ENCODE measurements around the gene BHLHE41. TPM values are rescaled to one million over a fixed set of nuclear protein-coding genes. Genes with fewer than 3 reads are reported as not detected.

The BHLHE41 gene
- total RNA-seq, 1 experiment from 2014 or later = 7.6 TPM

DNA sequence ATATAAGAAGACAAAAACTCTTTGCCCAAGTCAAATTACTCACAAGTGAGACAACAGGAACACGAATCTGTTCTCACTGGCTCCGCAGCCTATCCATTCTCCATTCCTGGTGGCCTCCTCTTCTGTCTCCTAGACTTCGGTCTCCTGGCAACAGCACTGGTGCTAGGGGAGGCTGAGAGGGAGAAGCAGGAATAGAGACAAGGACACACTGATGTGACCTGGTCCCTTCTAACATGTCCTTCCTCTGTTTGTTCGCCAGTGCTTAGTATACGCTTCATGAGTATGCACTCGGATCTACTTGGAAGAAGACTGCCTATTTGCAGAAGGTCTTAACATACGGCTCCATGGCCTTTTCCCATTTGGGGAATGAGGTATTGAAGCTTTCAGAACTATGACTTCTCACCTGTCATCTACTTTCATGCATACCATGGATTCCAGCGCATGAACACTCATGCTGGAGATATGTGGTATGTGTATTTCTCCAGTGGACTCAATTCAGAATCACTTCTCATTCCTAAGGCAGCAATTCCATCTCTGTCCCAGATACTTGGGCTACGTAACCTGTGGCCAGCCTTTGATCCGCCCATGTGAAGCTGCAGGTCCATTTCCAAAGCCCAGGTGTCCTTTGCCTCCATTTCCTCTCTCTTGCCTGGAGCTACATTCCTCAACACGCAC is 33.9 kb downstream of the BHLHE41 start (continued):
- TF ChIP-seq, protein P1, sequence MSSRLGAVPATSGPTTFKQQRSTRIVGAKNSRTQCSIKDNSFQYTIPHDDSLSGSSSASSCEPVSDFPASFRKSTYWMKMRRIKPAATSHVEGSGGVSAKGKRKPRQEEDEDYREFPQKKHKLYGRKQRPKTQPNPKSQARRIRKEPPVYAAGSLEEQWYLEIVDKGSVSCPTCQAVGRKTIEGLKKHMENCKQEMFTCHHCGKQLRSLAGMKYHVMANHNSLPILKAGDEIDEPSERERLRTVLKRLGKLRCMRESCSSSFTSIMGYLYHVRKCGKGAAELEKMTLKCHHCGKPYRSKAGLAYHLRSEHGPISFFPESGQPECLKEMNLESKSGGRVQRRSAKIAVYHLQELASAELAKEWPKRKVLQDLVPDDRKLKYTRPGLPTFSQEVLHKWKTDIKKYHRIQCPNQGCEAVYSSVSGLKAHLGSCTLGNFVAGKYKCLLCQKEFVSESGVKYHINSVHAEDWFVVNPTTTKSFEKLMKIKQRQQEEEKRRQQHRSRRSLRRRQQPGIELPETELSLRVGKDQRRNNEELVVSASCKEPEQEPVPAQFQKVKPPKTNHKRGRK (CRISPR knock-in tag; IDR thresholded peaks at IDR 0.05; ENCODE audit: borderline replicate concordance) = no peak

DNA sequence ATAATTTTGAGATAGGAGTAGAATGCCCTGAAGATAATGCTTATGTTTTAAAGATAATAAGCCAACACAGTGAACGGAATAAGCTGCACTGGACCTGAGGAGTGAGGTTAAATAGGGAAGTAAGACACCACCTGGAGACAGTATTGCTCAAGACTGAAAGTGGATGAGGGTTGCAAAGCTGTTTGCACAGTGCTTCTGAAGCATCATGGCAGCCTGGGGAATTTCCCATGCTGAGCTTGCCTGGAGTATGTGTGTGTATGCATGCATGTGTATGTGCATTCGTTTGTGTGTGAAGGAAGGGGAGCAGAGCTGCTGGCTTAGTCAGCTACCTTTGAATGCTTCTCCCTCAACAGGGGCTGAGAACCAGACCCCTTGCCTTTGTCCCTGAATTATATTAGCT is 35.8 kb downstream of the BHLHE41 start:
- ATAC-seq = no peak
- H3K27ac Mint-ChIP-seq = no peak overlapping the region
- TF ChIP-seq, protein P2, sequence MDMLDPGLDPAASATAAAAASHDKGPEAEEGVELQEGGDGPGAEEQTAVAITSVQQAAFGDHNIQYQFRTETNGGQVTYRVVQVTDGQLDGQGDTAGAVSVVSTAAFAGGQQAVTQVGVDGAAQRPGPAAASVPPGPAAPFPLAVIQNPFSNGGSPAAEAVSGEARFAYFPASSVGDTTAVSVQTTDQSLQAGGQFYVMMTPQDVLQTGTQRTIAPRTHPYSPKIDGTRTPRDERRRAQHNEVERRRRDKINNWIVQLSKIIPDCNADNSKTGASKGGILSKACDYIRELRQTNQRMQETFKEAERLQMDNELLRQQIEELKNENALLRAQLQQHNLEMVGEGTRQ (CRISPR knock-in tag; IDR thresholded peaks at IDR 0.05) = no peak
- TF ChIP-seq RORB (CRISPR knock-in tag; IDR thresholded peaks at IDR 0.05) = no peak
- no peak for TF ChIP-seq PRRX2 (CRISPR knock-in tag; IDR thresholded peaks at IDR 0.05)
- TF ChIP-seq CREM (CRISPR knock-in tag; IDR thresholded peaks at IDR 0.05) = no peak
- TF ChIP-seq ESRRA (CRISPR knock-in tag; IDR thresholded peaks at IDR 0.05; ENCODE audit: borderline replicate concordance) = no peak
- TF ChIP-seq, protein P3, sequence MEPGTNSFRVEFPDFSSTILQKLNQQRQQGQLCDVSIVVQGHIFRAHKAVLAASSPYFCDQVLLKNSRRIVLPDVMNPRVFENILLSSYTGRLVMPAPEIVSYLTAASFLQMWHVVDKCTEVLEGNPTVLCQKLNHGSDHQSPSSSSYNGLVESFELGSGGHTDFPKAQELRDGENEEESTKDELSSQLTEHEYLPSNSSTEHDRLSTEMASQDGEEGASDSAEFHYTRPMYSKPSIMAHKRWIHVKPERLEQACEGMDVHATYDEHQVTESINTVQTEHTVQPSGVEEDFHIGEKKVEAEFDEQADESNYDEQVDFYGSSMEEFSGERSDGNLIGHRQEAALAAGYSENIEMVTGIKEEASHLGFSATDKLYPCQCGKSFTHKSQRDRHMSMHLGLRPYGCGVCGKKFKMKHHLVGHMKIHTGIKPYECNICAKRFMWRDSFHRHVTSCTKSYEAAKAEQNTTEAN (CRISPR knock-in tag; IDR thresholded peaks at IDR 0.05) = no peak
- TF ChIP-seq, protein P4, sequence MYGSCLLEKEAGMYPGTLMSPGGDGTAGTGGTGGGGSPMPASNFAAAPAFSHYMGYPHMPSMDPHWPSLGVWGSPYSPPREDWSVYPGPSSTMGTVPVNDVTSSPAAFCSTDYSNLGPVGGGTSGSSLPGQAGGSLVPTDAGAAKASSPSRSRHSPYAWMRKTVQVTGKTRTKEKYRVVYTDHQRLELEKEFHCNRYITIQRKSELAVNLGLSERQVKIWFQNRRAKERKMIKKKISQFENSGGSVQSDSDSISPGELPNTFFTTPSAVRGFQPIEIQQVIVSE (CRISPR knock-in tag; IDR thresholded peaks at IDR 0.05; ENCODE audit: borderline replicate concordance) = no peak
- TF ChIP-seq ATF1 (CRISPR knock-in tag; IDR thresholded peaks at IDR 0.05) = no peak
- TF ChIP-seq ETV6 (CRISPR knock-in tag; IDR thresholded peaks at IDR 0.05) = no peak
- TF ChIP-seq, protein P1 (CRISPR knock-in tag; IDR thresholded peaks at IDR 0.05; ENCODE audit: borderline replicate concordance) = no peak
- no peak for TF ChIP-seq SMAD3 (CRISPR knock-in tag; IDR thresholded peaks at IDR 0.05; ENCODE audit: borderline replicate concordance)
- no peak for TF ChIP-seq SP1 (CRISPR knock-in tag; conservative IDR thresholded peaks at IDR 0.05)

DNA sequence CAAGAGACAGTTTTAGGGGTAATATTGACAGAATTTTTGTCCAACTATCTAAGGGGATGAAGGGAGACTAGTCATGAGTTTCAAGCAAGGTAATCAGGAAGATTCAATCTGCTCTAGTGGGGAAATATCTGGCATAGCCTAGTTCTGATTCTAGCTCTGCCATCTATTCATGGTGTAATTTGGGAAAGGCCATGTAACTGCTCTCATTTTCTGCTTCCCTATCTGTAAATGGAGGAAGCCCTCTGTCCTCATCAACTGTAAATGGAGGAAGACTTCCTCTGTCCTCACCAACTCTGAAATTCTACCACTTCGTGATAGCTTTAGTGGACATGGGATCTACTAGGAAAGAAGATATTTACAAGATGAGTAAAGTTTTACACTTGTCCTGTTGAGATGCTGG is 37.9 kb downstream of the BHLHE41 start:
- Mint-ChIP-seq H3K9me3 (peaks cover 19% of the 10 kb centered on the region), H3K36me3 (peaks cover 18% of the 10 kb centered on the region), H3K4me1 (peaks cover 10% of the 10 kb centered on the region), H3K27ac (no peak overlapping the region), H3K4me3 (no peak overlapping the region), H3K27me3 (ENCODE audit: low read depth) (no peaks in the 10 kb centered on the region)
- POLR2A ChIA-PET = no interaction called here
- DNase-seq (ENCODE audit: low spot score) = no peak
- no peak for ATAC-seq
- CTCF ChIA-PET = no interaction called here
- no peak for TF ChIP-seq NFATC4 (CRISPR knock-in tag; IDR thresholded peaks at IDR 0.05)
- TF ChIP-seq, protein P5, sequence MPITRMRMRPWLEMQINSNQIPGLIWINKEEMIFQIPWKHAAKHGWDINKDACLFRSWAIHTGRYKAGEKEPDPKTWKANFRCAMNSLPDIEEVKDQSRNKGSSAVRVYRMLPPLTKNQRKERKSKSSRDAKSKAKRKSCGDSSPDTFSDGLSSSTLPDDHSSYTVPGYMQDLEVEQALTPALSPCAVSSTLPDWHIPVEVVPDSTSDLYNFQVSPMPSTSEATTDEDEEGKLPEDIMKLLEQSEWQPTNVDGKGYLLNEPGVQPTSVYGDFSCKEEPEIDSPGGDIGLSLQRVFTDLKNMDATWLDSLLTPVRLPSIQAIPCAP (CRISPR knock-in tag; IDR thresholded peaks at IDR 0.05) = no peak
- TF ChIP-seq MYBL2 (CRISPR knock-in tag; IDR thresholded peaks at IDR 0.05) = no peak
- no peak for TF ChIP-seq CBFB (CRISPR knock-in tag; IDR thresholded peaks at IDR 0.05; ENCODE audit: low read depth)
- TF ChIP-seq, protein P1 (CRISPR knock-in tag; IDR thresholded peaks at IDR 0.05; ENCODE audit: borderline replicate concordance) = no peak
- TF ChIP-seq TP53 (CRISPR knock-in tag; IDR thresholded peaks at IDR 0.05) = no peak
- no peak for TF ChIP-seq FOXP1 (CRISPR knock-in tag; IDR thresholded peaks at IDR 0.05; ENCODE audit: borderline replicate concordance)
- TF ChIP-seq, protein P6, sequence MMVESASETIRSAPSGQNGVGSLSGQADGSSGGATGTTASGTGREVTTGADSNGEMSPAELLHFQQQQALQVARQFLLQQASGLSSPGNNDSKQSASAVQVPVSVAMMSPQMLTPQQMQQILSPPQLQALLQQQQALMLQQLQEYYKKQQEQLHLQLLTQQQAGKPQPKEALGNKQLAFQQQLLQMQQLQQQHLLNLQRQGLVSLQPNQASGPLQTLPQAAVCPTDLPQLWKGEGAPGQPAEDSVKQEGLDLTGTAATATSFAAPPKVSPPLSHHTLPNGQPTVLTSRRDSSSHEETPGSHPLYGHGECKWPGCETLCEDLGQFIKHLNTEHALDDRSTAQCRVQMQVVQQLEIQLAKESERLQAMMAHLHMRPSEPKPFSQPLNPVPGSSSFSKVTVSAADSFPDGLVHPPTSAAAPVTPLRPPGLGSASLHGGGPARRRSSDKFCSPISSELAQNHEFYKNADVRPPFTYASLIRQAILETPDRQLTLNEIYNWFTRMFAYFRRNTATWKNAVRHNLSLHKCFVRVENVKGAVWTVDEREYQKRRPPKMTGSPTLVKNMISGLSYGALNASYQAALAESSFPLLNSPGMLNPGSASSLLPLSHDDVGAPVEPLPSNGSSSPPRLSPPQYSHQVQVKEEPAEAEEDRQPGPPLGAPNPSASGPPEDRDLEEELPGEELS (CRISPR knock-in tag; IDR thresholded peaks at IDR 0.05) = no peak
- TF ChIP-seq, protein P2 (CRISPR knock-in tag; IDR thresholded peaks at IDR 0.05) = no peak
- no peak for TF ChIP-seq EMX1 (CRISPR knock-in tag; IDR thresholded peaks at IDR 0.05)
- TF ChIP-seq ZNF416 (CRISPR knock-in tag; IDR thresholded peaks at IDR 0.05) = no peak

More for the DNA sequence above, 35.8 kb downstream of the BHLHE41 start:
- ChIA-PET CTCF (no interaction called here), POLR2A (no interaction called here)
- no peak for DNase-seq (ENCODE audit: low spot score)
- H3K4me3 Mint-ChIP-seq = no peak overlapping the region
- H3K4me1 Mint-ChIP-seq = peaks cover 10% of the 10 kb centered on the region
- no peaks in the 10 kb centered on the region for H3K27me3 Mint-ChIP-seq (ENCODE audit: low read depth)
- H3K9me3 Mint-ChIP-seq = peaks cover 8% of the 10 kb centered on the region
- peaks cover 4% of the 10 kb centered on the region; the same call in 1 of the 2 replicates for H3K36me3 Mint-ChIP-seq

Data from WTC11 (cell line).